Hepatocyte (in vitro differentiated cells): Measurements from ENCODE around the gene ARL5A. TPM values are rescaled to one million over a fixed set of nuclear protein-coding genes. Genes with fewer than 3 reads are reported as not detected.

Experiments
- DNase-seq: peaks from one replicate; pipeline ENCODE4 v3.0.0-alpha.2; 2016; ENCODE audit warnings: low spot score
- H2AFZ ChIP-seq: fragments of 200-600 bp; sonication (generic); 2 replicates; pipeline ENCODE4 v1.6.0; 2016; ENCODE audit warnings: antibody characterized with exemption, mild to moderate bottlenecking
- H3K27ac ChIP-seq: fragments of 200-600 bp; sonication (generic); 2 replicates; pipeline ENCODE4 v1.5.1; 2016; ENCODE audit warnings: mild to moderate bottlenecking
- H3K27me3 ChIP-seq: fragments of 200-600 bp; sonication (generic); 2 replicates; pipeline ENCODE4 v1.6.1; 2016
- H3K36me3 ChIP-seq: fragments of 200-600 bp; sonication (generic); replicated peaks from 2 replicates; pipeline ENCODE4 v1.5.1; 2016; ENCODE audit warnings: low read depth; ENCODE audit not compliant: insufficient read depth
- H3K4me1 ChIP-seq: fragments of 200-600 bp; sonication (generic); 2 replicates; pipeline ENCODE4 v1.5.1; 2016; ENCODE audit warnings: mild to moderate bottlenecking, moderate library complexity; ENCODE audit not compliant: insufficient read depth
- H3K4me2 ChIP-seq: fragments of 200-600 bp; sonication (generic); 2 replicates; pipeline ENCODE4 v1.6.0; 2016
- H3K4me3 ChIP-seq: fragments of 200-600 bp; sonication (generic); 2 replicates; pipeline ENCODE4 v1.5.1; 2016; ENCODE audit warnings: mild to moderate bottlenecking
- H3K79me2 ChIP-seq: fragments of 200-600 bp; sonication (generic); 2 replicates; pipeline ENCODE4 v1.6.0; 2017; ENCODE audit warnings: mild to moderate bottlenecking
- H3K9me2 ChIP-seq: fragments of 200-600 bp; sonication (generic); replicated peaks from 2 replicates; pipeline ENCODE4 v1.6.0; 2017; ENCODE audit warnings: mild to moderate bottlenecking; ENCODE audit not compliant: insufficient read depth
- H3K9me3 ChIP-seq: fragments of 200-600 bp; sonication (generic); 2 replicates; pipeline ENCODE4 v1.5.1; 2016; ENCODE audit warnings: low read depth, mild to moderate bottlenecking
- H4K20me1 ChIP-seq: fragments of 200-600 bp; sonication (generic); 2 replicates; pipeline ENCODE4 v1.6.0; 2016; ENCODE audit warnings: mild to moderate bottlenecking; ENCODE audit not compliant: insufficient read depth, poor library complexity, severe bottlenecking
- CTCF ChIP-seq: fragments of 200-600 bp; sonication (generic); IDR thresholded peaks from 2 replicates; pipeline ENCODE4 v1.5.1; 2016; ENCODE audit warnings: antibody characterized with exemption, mild to moderate bottlenecking; ENCODE audit not compliant: poor library complexity
- EZH2 ChIP-seq: fragments of 200-600 bp; sonication (generic); IDR thresholded peaks from 2 replicates; pipeline ENCODE4 v1.6.1; 2016; ENCODE audit warnings: antibody characterized with exemption, mild to moderate bottlenecking, borderline replicate concordance
- EZH2phosphoT487 ChIP-seq: fragments of 200-600 bp; sonication (generic); IDR thresholded peaks from one replicate; pipeline ENCODE4 v1.6.1; 2018; ENCODE audit warnings: antibody characterized with exemption, mild to moderate bottlenecking, low read depth, moderate library complexity; ENCODE audit not compliant: unreplicated experiment, severe bottlenecking
- WGBS: methylation state at CpG from one replicate; pipeline ENCODE4 v1.1.6; 2016; ENCODE audit warnings: low lambda C conversion rate; ENCODE audit errors: missing lambda C conversion rate; 5-methylcytosine and 5-hydroxymethylcytosine counted together
- polyA plus RNA-seq: library from polyadenylated mRNA; unstranded; fragments of >200 nt; fragmentation: Nextera tagmentation; extraction: Ambion mirVana; gene quantifications from 2 replicates; pipeline ENCODE4 v1.2.1, GENCODE V29; 2016
- total RNA-seq: library from RNA; depleted of rRNA; stranded (reverse); fragments of >200 nt; gene quantifications from 2 replicates; pipeline ENCODE4 v1.2.3, GENCODE V29; 2014

The ARL5A gene
- total and polyA plus RNA-seq, 2 experiments from 2014 or later, result 23.2 to 68.3 TPM

DNA sequence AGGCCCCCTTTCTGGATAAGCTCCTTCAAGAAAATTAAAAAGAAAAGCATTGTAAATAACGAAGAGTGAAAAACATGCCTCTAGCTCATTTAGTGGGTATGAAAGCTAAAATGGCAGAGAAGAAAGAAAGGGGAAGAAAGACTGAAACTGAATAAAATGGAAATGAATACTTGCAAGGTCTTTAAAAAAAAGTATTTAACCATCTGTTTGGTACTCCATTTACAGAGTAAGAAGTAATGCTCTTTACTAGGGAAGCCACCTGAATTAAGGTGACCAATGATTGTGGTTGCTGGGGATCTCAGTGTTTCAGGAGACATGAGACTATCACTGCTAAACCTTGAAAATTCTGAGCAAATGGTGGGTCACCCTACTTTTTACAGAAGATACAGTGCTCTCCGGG lies 17.7 kb upstream of the ARL5A start:
- WGBS, result 98% methylated on average over 2 of the region's 2 CpGs

GRCh38 chr2:151845481-151845880 lies 17.3 kb upstream of the ARL5A start:
- Histone ChIP-seq H4K20me1 (no peaks in the 10 kb centered on the region), H3K4me3 (no peak overlapping the region)
- TF ChIP-seq EZH2phosphoT487 (no peak), CTCF (no peak), EZH2 (no peak)

More for the DNA sequence above, 17.7 kb upstream of the ARL5A start:
- Histone ChIP-seq H3K27me3 (no peaks in the 10 kb centered on the region), H2AFZ (no peak overlapping the region), H3K79me2 (no peaks in the 10 kb centered on the region), H3K4me2 (no peak overlapping the region), H3K9me2 (no peaks in the 10 kb centered on the region), H3K27ac (no peak overlapping the region), H3K36me3 (no peaks in the 10 kb centered on the region), H3K4me3 (no peak overlapping the region), H4K20me1 (no peaks in the 10 kb centered on the region), H3K9me3 (no peaks in the 10 kb centered on the region), H3K4me1 (peaks cover 9% of the 10 kb centered on the region)
- no peak for DNase-seq
- TF ChIP-seq EZH2 (no peak), EZH2phosphoT487 (no peak), CTCF (no peak)

DNA sequence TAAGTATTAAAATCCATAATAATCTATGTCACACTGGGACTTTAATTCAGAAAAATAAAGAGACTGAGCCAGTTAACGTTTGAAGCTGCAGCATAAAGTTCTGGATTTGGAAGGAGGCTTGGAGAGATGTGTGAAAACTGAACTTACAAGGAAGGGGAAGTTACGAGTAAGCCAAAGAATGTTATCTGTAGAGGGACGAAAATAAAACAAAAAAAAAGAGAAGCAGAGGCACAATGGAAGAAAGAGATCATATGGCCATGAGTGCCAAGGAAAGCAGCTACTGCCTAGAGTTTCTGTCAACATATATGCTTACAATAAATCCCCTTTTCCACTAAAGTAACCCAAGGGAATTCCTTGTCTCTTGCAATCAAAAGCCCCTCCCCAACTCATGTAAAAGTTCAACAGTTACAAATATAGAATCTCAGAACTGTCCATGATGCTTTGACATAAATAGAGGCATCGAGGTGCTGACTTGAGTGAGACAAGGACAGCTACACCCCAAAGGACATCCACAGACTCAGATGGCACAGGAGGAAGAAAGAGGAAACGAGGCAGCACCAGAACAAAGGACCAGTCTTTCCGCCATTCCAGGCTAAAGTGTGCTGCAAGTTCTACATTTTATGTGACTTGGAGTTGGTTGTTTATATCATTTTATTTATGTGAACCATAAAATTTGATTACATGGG lies 16.1 kb upstream of the ARL5A start:
- no peaks in the 10 kb centered on the region for H3K36me3 ChIP-seq
- H3K9me2 ChIP-seq, result no peaks in the 10 kb centered on the region
- no peak for DNase-seq
- peaks cover 5% of the 10 kb centered on the region for H3K4me1 ChIP-seq
- no peaks in the 10 kb centered on the region for H3K27me3 ChIP-seq
- H2AFZ ChIP-seq, result no peak overlapping the region
- no peaks in the 10 kb centered on the region for H3K79me2 ChIP-seq
- H3K9me3 ChIP-seq, result no peaks in the 10 kb centered on the region
- no peaks in the 10 kb centered on the region for H4K20me1 ChIP-seq
- H3K27ac ChIP-seq, result no peak overlapping the region
- H3K4me3 ChIP-seq, result no peak overlapping the region
- no peak overlapping the region for H3K4me2 ChIP-seq
- TF ChIP-seq EZH2phosphoT487 (no peak), CTCF (no peak), EZH2 (no peak)
- 71% methylated on average over 6 of the region's 6 CpGs for WGBS

More at GRCh38 chr2:151845481-151845880, 17.3 kb upstream of the ARL5A start:
- Histone ChIP-seq H3K9me2 (no peaks in the 10 kb centered on the region), H3K9me3 (no peaks in the 10 kb centered on the region), H3K36me3 (no peaks in the 10 kb centered on the region), H3K27ac (no peak overlapping the region), H2AFZ (no peak overlapping the region), H3K79me2 (no peaks in the 10 kb centered on the region), H3K4me2 (no peak overlapping the region), H3K27me3 (no peaks in the 10 kb centered on the region), H3K4me1 (peaks cover 6% of the 10 kb centered on the region)
- 90% methylated on average over 4 of the region's 4 CpGs for WGBS
- no peak for DNase-seq
